ENCODE measurements around the gene HIPK4.
"Not testable (repeated sequence)": the region's sequence is repeated elsewhere in the genome, so short reads cannot be mapped to it uniquely, and the experiment has no call there.

Gene HIPK4

GRCh38 chr19:40390084-40390742 lies at the start of gene HIPK4:
Gene HIPK4, minus strand, starts transcription at chr19:40390181. Its CDS starts 279 bp downstream, at chr19:40389902.
- no peak for DNase-seq (ENCODE audit: low read depth)

- no peak for DNase-seq (ENCODE audit: low read depth)
Measured at GRCh38 chr19:40438284-40438683, 48.3 kb upstream of the HIPK4 start.

GRCh38 chr19:40433391-40434216 lies 43.6 kb upstream of the HIPK4 start:
- peak; percentile 95 for DNase-seq (ENCODE audit: low read depth)

GRCh38 chr19:40432760-40433159 lies 42.8 kb upstream of the HIPK4 start:
- not testable (repeated sequence) for DNase-seq (ENCODE audit: low read depth)

- no peak for DNase-seq (ENCODE audit: low read depth)
Measured at GRCh38 chr19:40431698-40432097, 41.7 kb upstream of the HIPK4 start.

GRCh38 chr19:40430242-40430641 lies 40.3 kb upstream of the HIPK4 start:
- DNase-seq (ENCODE audit: low read depth), result not testable (repeated sequence)

GRCh38 chr19:40428197-40428596 lies 38.2 kb upstream of the HIPK4 start:
- DNase-seq (ENCODE audit: low read depth), result not testable (repeated sequence)

GRCh38 chr19:40425450-40426287 lies 35.7 kb upstream of the HIPK4 start, which contains the start of gene SERTAD1:
Gene SERTAD1, minus strand, starts transcription at chr19:40425992. Its CDS starts 2,446 bp downstream, at chr19:40423546.
- peak; percentile 99 for DNase-seq (ENCODE audit: low read depth)

GRCh38 chr19:40424637-40425449 lies 34.9 kb upstream of the HIPK4 start:
- DNase-seq (ENCODE audit: low read depth), result peak; percentile 46

- DNase-seq (ENCODE audit: low read depth), result no peak
Measured at GRCh38 chr19:40423938-40424337, 34.0 kb upstream of the HIPK4 start.

GRCh38 chr19:40422748-40423566 lies 33.0 kb upstream of the HIPK4 start:
- no peak for DNase-seq (ENCODE audit: low read depth)

GRCh38 chr19:40421993-40422747 lies 32.2 kb upstream of the HIPK4 start:
- DNase-seq (ENCODE audit: low read depth), result no peak

GRCh38 chr19:40420766-40421765 lies 31.1 kb upstream of the HIPK4 start:
- DNase-seq (ENCODE audit: low read depth), result peak; percentile 93

- DNase-seq (ENCODE audit: low read depth), result no peak
Measured at GRCh38 chr19:40420451-40420765, 30.4 kb upstream of the HIPK4 start.

- no peak for DNase-seq (ENCODE audit: low read depth)
Measured at GRCh38 chr19:40419780-40420179, 29.8 kb upstream of the HIPK4 start.

GRCh38 chr19:40419066-40419612 lies 29.2 kb upstream of the HIPK4 start:
- no peak for DNase-seq (ENCODE audit: low read depth)

- no peak for DNase-seq (ENCODE audit: low read depth)
Measured at GRCh38 chr19:40418040-40418439, 28.1 kb upstream of the HIPK4 start.

GRCh38 chr19:40417643-40417981 lies 27.6 kb upstream of the HIPK4 start:
- DNase-seq (ENCODE audit: low read depth), result no peak
